KMS-11 (cell line): ENCODE data around the gene CRACDL.

Experiments
- H2AFZ ChIP-seq: fragments of 200-600 bp; sonication (generic); 2 replicates; pipeline ENCODE4 v1.6.1; 2016; ENCODE audit warnings: antibody characterized with exemption, mixed run types, low read depth
- H3K27ac ChIP-seq: fragments of 200-600 bp; sonication (generic); 2 replicates; pipeline ENCODE4 v1.6.1; 2016; ENCODE audit warnings: mild to moderate bottlenecking, mixed run types
- H3K27me3 ChIP-seq: fragments of 200-600 bp; sonication (generic); 2 replicates; pipeline ENCODE4 v1.6.1; 2017; ENCODE audit warnings: mild to moderate bottlenecking, low read depth, mixed run types, moderate library complexity; ENCODE audit not compliant: insufficient read depth
- H3K36me3 ChIP-seq: fragments of 200-600 bp; sonication (generic); 2 replicates; pipeline ENCODE4 v1.6.1; 2017; ENCODE audit warnings: mild to moderate bottlenecking, mixed run types; ENCODE audit not compliant: insufficient read depth
- H3K4me1 ChIP-seq: fragments of 200-600 bp; sonication (generic); 2 replicates; pipeline ENCODE4 v1.6.1; 2016; ENCODE audit warnings: mild to moderate bottlenecking, low read depth, mixed run types; ENCODE audit not compliant: poor library complexity, severe bottlenecking
- H3K4me2 ChIP-seq: fragments of 200-600 bp; sonication (generic); 2 replicates; pipeline ENCODE4 v1.7.0; 2016; ENCODE audit warnings: mild to moderate bottlenecking, mixed run types
- H3K4me3 ChIP-seq: fragments of 200-600 bp; sonication (generic); IDR thresholded peaks from 2 replicates; pipeline ENCODE4 v1.6.1; 2017; ENCODE audit warnings: low read depth, low read length, mixed read lengths; ENCODE audit not compliant: insufficient read depth
- H3K79me2 ChIP-seq: fragments of 200-600 bp; sonication (generic); 2 replicates; pipeline ENCODE4 v1.6.1; 2016; ENCODE audit warnings: low read depth, mixed run types; ENCODE audit not compliant: insufficient read depth
- H3K9ac ChIP-seq: fragments of 200-600 bp; sonication (generic); 2 replicates; pipeline ENCODE4 v1.6.1; 2016; ENCODE audit warnings: mild to moderate bottlenecking, mixed run types
- H4K20me1 ChIP-seq: fragments of 200-600 bp; sonication (generic); 2 replicates; pipeline ENCODE4 v1.6.1; 2016; ENCODE audit warnings: mild to moderate bottlenecking, mixed run types; ENCODE audit not compliant: insufficient read depth
- CTCF ChIP-seq: fragments of 200-600 bp; sonication (generic); conservative IDR thresholded peaks from 2 replicates; pipeline ENCODE4 v1.6.1; 2017; ENCODE audit warnings: low read depth, mild to moderate bottlenecking, antibody characterized with exemption, low read length, moderate library complexity, mixed read lengths

CRACDL gene

GRCh38 chr2:98778151-98778550 is 157.9 kb downstream of the CRACDL start:
- H4K20me1 ChIP-seq, result no peaks in the 10 kb centered on the region

GRCh38 chr2:98777710-98778109 is 158.3 kb downstream of the CRACDL start:
- Histone ChIP-seq H3K79me2 (no peaks in the 10 kb centered on the region), H3K4me3 (no peak overlapping the region), H4K20me1 (no peaks in the 10 kb centered on the region), H3K9ac (no peak overlapping the region), H3K36me3 (no peaks in the 10 kb centered on the region), H2AFZ (no peak overlapping the region), H3K4me1 (no peaks in the 10 kb centered on the region), H3K27me3 (no peaks in the 10 kb centered on the region), H3K4me2 (no peak overlapping the region), H3K27ac (no peak overlapping the region)
- TF ChIP-seq CTCF, result no peak

More at GRCh38 chr2:98778151-98778550, 157.9 kb downstream of the CRACDL start:
- Histone ChIP-seq H3K4me3 (no peak overlapping the region), H3K27me3 (no peaks in the 10 kb centered on the region), H3K79me2 (no peaks in the 10 kb centered on the region), H3K9ac (no peak overlapping the region), H3K4me1 (no peaks in the 10 kb centered on the region), H3K36me3 (no peaks in the 10 kb centered on the region), H2AFZ (no peak overlapping the region), H3K27ac (no peak overlapping the region), H3K4me2 (no peak overlapping the region)
- no peak for TF ChIP-seq CTCF

GRCh38 chr2:98777076-98777475 is 158.9 kb downstream of the CRACDL start:
- Histone ChIP-seq H3K4me2 (no peak overlapping the region), H3K36me3 (no peaks in the 10 kb centered on the region), H3K9ac (no peak overlapping the region), H3K27ac (no peak overlapping the region), H3K4me3 (no peak overlapping the region), H2AFZ (no peak overlapping the region), H3K4me1 (peaks cover 2% of the 10 kb centered on the region), H3K79me2 (no peaks in the 10 kb centered on the region), H4K20me1 (no peaks in the 10 kb centered on the region), H3K27me3 (no peaks in the 10 kb centered on the region)
- TF ChIP-seq CTCF, result no peak

GRCh38 chr2:98776136-98776535 is 159.9 kb downstream of the CRACDL start:
- H4K20me1 ChIP-seq, result no peaks in the 10 kb centered on the region
- H3K4me1 ChIP-seq, result peaks cover 11% of the 10 kb centered on the region
- H3K4me3 ChIP-seq, result no peak overlapping the region
- H3K79me2 ChIP-seq, result no peaks in the 10 kb centered on the region
- H3K27ac ChIP-seq, result no peak overlapping the region
- no peak overlapping the region for H3K9ac ChIP-seq
- H3K36me3 ChIP-seq, result no peaks in the 10 kb centered on the region
- no peak overlapping the region for H3K4me2 ChIP-seq
- no peak overlapping the region for H2AFZ ChIP-seq
- no peak for TF ChIP-seq CTCF
- H3K27me3 ChIP-seq, result no peaks in the 10 kb centered on the region
